GM18858 (cell line): ENCODE data around the gene PHACTR1.

Experiments
- ATAC-seq: cut with Tn5 transposase; IDR thresholded peaks from one replicate; pipeline ENCODE4 v1.9.1; 2021; ENCODE audit not compliant: unreplicated experiment

Gene PHACTR1

GRCh38 chr6:13013681-13014503, 297.3 kb downstream of the PHACTR1 start:
- no peak for ATAC-seq

GRCh38 chr6:13014504-13015378, 298.2 kb downstream of the PHACTR1 start:
- ATAC-seq = no peak

GRCh38 chr6:13015379-13015681, 298.8 kb downstream of the PHACTR1 start:
- no peak for ATAC-seq

DNA sequence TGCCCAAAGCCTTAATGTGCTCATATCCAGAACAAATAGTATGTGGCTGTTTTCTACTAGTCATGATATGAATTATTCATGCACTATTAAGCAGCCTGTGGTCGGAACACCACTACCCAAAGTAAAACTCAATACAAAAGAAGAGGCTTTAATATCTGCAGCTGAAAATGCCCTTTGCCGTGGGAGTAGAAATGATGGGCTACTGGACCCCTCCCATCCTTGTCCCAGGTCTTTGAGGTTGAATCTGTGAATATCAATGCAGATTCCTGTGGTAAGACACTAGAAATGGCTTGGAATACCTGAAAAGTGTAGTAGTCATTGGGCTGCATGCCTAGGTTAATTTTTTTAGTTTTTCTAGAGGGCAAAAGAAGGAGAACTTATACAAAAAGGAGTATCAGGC, 308.0 kb downstream of the PHACTR1 start:
- ATAC-seq = no peak

DNA sequence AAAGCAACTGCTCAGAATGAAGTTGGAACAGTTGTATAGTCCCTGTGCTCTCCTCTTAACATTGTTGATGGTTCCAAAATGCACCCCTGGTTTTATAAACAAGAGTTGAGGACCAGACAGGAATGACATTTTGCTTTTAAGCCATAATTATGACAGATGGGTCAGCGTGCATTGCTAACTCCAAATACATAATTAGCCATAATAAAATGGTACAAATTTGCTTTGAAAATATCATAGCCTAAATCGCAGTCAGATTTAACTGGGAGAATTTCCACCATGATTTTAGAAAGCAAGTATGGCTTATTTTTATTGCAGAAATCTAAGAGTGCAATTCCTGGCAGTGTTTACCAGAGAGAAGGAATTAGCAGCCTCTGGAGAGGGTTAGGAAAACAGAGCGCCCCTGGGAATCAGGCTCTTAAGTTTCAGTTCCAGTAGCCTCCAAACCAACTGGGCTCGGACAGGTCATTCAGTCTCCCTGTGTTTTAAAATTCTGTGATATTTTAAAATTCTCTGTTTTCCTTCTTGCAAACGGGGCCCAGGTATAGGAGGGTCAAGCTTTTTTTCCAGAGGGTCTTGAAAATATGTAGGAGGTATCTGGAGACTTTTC, 309.4 kb downstream of the PHACTR1 start:
- no peak for ATAC-seq

GRCh38 chr6:13026557-13026956, 310.0 kb downstream of the PHACTR1 start:
- ATAC-seq = no peak

DNA sequence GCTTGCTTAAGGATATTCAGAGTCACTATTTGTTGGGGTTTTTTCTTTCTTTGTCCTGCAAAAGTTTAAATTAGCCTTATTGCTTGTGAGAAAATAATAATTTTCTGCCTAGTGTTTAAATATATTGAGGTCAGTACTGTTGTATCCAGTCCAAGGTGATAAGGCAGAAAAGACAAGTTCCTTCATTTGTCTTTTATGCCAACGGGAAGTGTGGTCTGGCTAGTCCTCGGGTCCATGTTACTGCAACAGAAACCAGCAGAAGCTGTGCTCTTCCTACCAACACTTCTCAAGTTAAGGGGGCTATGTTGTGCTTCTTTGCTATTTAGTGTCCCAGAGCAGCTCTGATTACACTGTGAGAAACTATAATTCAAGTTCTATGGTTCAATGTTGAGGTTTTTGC, 310.6 kb downstream of the PHACTR1 start:
- ATAC-seq = no peak

DNA sequence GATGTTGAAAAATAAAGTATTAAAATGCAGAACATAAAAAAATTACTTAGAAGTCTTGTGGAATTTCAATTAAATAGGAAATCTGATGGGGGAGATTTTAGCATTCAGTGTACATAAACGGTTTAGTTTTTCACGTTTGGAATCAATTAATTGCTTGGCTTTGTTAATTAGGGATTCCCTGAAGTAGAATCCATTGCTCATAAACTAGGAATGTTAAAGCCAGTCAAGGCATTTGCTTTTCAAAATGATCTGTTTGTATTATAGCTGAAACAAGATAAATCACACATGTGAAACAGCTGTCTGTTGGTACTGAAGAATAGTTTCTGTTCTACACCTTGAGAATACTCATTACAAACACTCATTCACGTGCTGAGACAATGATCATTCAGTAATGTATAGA, 313.8 kb downstream of the PHACTR1 start:
- no peak for ATAC-seq

DNA sequence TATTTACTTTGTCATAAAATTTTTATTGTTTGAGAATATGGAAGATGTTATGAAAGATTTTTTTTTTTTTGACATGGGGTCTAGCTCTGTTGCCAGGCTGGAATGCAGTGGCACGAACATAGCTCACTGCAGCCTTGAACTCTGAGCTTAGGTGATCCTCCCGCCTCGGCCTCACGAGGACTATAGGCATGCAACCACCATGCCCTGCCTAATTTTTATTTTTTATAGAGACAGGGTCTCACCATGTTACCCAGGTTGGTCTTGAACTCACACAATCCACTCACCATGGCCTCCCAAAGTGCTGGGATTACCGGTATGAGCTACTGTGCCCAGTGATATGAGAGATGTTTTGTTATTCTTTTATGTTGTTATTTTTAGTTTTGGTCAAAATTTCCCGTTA, 316.0 kb downstream of the PHACTR1 start:
- ATAC-seq = no peak

DNA sequence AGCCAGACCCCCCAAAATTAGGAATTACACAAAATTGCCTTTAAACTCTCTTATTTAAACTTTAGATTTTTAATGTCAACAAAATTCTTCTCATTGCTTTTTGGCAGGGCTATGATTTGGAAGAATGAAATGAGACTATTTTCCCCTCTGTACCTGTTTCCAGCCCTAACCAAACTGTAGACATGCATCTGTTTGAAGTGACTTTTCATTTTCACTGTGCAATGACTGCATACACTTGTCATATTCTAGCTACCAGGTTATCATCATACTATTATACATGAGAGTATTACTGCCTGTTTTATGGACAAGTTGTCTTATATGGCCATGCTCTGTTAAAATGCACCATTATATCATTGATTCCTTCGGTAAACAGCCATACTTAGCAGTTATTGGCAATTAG, 316.6 kb downstream of the PHACTR1 start:
- ATAC-seq = no peak

GRCh38 chr6:13034316-13034715, 317.7 kb downstream of the PHACTR1 start:
- ATAC-seq = no peak

DNA sequence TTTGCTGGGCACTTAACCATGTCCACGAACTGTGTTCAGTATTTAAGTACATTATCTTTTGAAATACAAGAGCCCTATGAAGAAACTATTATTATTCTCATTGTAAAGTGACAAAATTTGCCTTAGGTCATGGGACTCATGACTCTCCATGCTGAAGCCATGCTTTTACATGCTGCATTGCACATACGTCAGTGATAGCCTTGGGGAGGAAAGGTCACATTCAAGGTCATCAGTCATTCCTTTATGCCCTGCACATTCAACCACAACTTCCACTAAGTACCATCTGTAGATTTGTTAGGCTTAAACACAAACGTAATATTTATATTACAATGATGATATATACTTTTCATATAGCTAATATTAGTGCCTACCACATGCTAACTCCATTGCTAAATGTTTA, 319.0 kb downstream of the PHACTR1 start:
- no peak for ATAC-seq

DNA sequence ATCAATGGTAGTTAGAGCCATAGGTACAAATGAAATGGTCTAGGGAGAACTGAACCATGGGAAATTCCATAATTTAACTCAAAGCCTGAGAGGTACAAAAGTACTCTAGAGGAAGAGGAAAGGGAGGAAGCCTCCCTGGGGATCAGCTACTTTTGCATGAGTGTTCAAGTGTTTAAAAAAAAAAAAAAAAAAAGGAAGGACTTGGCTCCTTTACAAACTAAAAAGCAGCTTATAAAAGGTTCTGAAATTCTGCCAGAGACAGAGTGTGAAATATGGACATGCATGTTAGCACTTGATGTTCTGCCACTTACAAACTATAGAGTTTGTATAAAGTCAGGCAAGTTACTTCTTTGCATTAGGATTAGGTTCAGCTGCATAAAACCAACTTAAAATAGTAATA, 321.7 kb downstream of the PHACTR1 start:
- no peak for ATAC-seq

- no peak for ATAC-seq
Observed at GRCh38 chr6:13038741-13039190, 322.2 kb downstream of the PHACTR1 start.

DNA sequence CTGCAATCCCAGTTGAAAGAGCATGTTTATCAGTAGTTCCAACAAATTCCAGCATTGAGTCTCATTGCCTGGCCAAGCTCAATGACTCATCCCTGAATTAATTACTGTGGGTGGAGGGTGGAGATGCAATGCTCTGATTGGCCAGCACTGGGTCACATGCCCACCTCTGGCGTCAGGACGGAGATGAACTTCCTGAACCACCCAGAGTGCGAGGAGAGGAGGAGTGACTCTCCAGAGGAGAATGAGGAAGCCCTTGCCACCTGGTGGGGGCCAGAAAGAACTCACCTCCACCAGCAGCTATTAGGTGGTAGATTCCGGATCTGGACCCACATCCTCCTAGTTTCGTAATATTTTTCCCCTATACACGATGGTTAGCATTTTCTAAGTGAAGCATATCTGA, 327.8 kb downstream of the PHACTR1 start:
- ATAC-seq = no peak

DNA sequence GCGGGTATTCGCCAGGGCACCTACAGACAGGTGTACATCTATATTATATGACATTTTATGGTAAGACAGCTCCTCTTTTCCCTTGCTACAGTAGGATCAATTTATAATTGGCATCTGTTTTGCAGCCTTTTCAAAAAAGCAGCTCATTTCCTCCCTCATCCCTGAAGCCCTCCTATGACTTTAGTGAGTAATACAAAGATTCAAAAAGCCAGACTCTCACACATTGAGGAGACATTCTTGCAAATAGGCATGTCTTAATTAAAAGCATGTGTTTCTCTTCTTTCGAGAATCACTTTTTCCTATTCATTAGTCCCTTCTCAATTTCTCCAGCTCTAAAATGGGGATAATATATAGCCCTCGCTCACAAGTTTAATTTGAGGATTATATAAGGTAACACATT, 328.3 kb downstream of the PHACTR1 start:
- no peak for ATAC-seq

DNA sequence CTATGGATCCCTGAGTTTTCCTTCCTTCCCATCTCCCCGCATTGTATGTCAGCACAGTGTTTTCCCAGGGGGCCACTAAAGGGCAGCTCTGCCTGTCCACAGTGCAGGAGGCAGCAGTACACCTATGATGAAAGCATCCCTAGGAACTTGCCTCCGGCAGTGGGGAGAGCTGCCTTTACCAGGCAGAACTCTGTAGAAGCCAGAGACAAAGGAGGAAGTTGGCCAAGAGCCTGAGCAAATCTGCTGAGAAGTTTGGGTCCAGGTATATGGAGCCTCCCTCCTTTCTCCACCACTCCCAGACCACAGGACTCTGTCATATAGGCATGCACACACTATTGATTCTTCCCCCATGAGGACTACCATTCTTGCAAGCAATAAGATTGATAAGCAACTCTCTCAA, 329.1 kb downstream of the PHACTR1 start:
- ATAC-seq = no peak

DNA sequence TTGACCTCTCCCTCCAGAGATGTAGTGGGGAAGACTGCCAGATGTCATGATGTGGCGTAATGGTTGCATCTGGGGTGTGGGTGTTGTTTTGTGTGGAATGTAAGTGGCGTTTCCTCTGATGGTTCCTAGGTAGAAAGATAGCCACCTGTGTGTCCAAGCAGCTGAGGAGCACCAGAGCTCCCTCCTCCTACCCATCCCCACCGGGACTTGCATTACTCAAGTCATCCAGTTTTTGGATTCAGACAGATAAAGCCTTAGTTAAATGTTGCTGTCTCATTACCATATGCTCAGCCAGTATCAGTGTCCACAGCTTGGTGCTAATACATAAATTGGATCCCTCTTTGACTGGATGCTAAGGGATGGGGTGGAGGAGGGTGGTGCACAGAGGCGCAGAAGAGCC, 329.5 kb downstream of the PHACTR1 start:
- ATAC-seq = no peak

- no peak for ATAC-seq
Observed at GRCh38 chr6:13048113-13048512, 331.5 kb downstream of the PHACTR1 start.

GRCh38 chr6:13049666-13050254, 333.2 kb downstream of the PHACTR1 start:
- no peak for ATAC-seq

DNA sequence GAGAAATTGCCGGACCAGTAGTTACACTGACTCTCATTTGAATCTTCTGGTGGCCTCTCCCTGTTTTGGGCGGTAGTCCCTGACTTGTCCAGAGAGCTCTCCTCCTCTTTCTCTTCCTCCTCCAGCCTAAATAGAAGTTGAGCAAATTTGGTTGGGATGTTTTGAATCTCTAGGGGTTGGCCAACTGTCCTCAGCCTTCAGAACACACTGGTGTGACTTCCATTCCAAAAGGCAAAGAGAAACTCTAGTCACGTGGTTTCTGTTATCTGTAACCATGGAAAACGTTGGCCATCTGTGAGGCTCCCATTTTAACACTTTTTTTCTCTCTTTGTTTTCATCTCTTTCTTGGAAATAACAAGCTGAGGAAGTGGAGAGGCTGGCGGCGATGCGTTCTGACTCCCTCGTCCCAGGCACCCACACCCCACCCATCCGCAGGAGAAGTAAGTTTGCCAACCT, 336.5 kb downstream of the PHACTR1 start:
- ATAC-seq = no peak
